Adrenal gland (tissue), 12 donors: Measurements from ENCODE around the gene RASSF10. TPM values are rescaled to one million over a fixed set of nuclear protein-coding genes. Genes with fewer than 3 reads are reported as not detected.

Experiments used
- DNase-seq, 7 donors: peaks; one replicate each; pipeline ENCODE4 v3.0.0-alpha.2; 2019 to 2020
- H3K27ac ChIP-seq, 5 donors: fragments of 200-600 bp; sonication (generic) in 4 of 5; 1 replicate in 3 of 5; 2 replicates in 2 of 5; pipeline versions ENCODE4 v1.5.1 to v1.8.0; 2016 to 2020; ENCODE audit warnings: mild to moderate bottlenecking in 1 of 5
- H3K27me3 ChIP-seq: fragments of 200-600 bp; 2 replicates; pipeline ENCODE4 v1.8.0; 2021
- H3K36me3 ChIP-seq, 2 donors: fragments of 200-600 bp; replicated peaks in 1 of 2; 1 replicate in 1 of 2; 2 replicates in 1 of 2; pipeline versions ENCODE4 v1.5.1 to v1.8.0; 2018 to 2022
- H3K4me1 ChIP-seq, 2 donors: fragments of 200-600 bp; replicated peaks in 1 of 2; 1 replicate in 1 of 2; 2 replicates in 1 of 2; pipeline versions ENCODE4 v1.5.1 to v1.8.0; 2018 to 2021
- H3K4me3 ChIP-seq, 4 donors: fragments of 200-600 bp; sonication (generic) in 3 of 4; one replicate each; pipeline ENCODE4 v1.5.1; 2016 to 2018
- H3K9me3 ChIP-seq, 3 donors: fragments of 200-600 bp; sonication (generic) in 1 of 3; replicated peaks in 1 of 3; 1 replicate in 2 of 3; 2 replicates in 1 of 3; pipeline versions ENCODE4 v1.5.1 to v1.8.0; 2016 to 2021
- CTCF ChIP-seq, 6 experiments: fragments of 450-650 bp in 4 of 6; fragments of 200-600 bp in 2 of 6; sonication (generic) in 1 of 6; IDR thresholded peaks; 1 replicate in 5 of 6; 2 replicates in 1 of 6; pipeline versions ENCODE4 v1.5.1 to v1.8.0; 2016 to 2021; ENCODE audit warnings: antibody characterized with exemption in 6 of 6, mild to moderate bottlenecking in 2 of 6, moderate library complexity in 1 of 6
- POLR2A ChIP-seq, 2 donors: fragments of 450-650 bp; IDR thresholded peaks; one replicate each; pipeline ENCODE4 v1.6.1; 2017; ENCODE audit warnings: antibody characterized with exemption in 2 of 2, mild to moderate bottlenecking in 2 of 2, moderate library complexity in 1 of 2
- WGBS, 4 donors: extraction: QIAGEN DNeasy Blood & Tissue Kit in 2 of 4; methylation state at CpG; one replicate each; pipeline versions ENCODE4 v1.1.5 to v1.1.7; 2013 to 2017; 5-methylcytosine and 5-hydroxymethylcytosine counted together
- intact Hi-C, 2 donors: fragments of 100-400 bp; cut with DNase I; formaldehyde crosslinking; loops; one replicate each; pipeline versions ENCODE4 v1.14.1 to v1.15.0; 2022 to 2023
- polyA plus RNA-seq, 3 donors: library from polyadenylated mRNA; stranded (reverse); fragments of 200-250 nt in 2 of 3; fragments of 350-450 nt in 1 of 3; fragmentation: Illumina TruSeq in 1 of 3; extraction: RNeasy Lipid Tissue Mini Kit (QIAGEN cat#74804) in 1 of 3; gene quantifications; one replicate each; pipeline ENCODE4 v1.2.3, GENCODE V29; 2013 to 2014
- total RNA-seq, 9 donors: library from RNA; depleted of rRNA in 4 of 9; stranded (reverse); fragments of >200 nt in 4 of 9; fragments of 120-200 nt in 1 of 9; fragmentation: NEBNext Ultra II Directional in 1 of 9; extraction: Animal tissue kit (Norgen Biotek cat#: 25700) in 1 of 9; gene quantifications; one replicate each; pipeline versions ENCODE4 v1.1.0 to v1.2.4, GENCODE V29; 2013 to 2023
- donor health status: healthy with polysubstance abuse.
- donor health status: Bipolar disorder and iron deficiency.
- donor health status: DM: yes; HTN: yes; CAD: no.
- donor health status: DM: no; HTN: no; CAD: no.
- donor health status: DM: no; HTN: no; CAD: no.
- donor health status: DM: yes; HTN: yes; CAD: no.

The RASSF10 gene
- total and polyA plus RNA-seq, 12 donors = 0.07 TPM; not detected in 11

- H3K4me1 ChIP-seq = no peaks in the 10 kb centered on the region
- H3K4me3 ChIP-seq = no peak overlapping the region
- DNase-seq = no peak
- no peak for TF ChIP-seq CTCF (IDR thresholded peaks at IDR 0.05)
- no peak for TF ChIP-seq POLR2A (IDR thresholded peaks at IDR 0.05)
- no peaks in the 10 kb centered on the region for H3K36me3 ChIP-seq
- H3K27me3 ChIP-seq = peaks cover 6% of the 10 kb centered on the region
- intact Hi-C loops = no loop called here
- H3K27ac ChIP-seq = no peak overlapping the region
- no peaks in the 10 kb centered on the region for H3K9me3 ChIP-seq
Observed at GRCh38 chr11:13031349-13031748, 22.2 kb downstream of the RASSF10 start.

- H3K9me3 ChIP-seq = no peaks in the 10 kb centered on the region
- TF ChIP-seq CTCF (IDR thresholded peaks at IDR 0.05) = no peak
- no peak for TF ChIP-seq POLR2A (IDR thresholded peaks at IDR 0.05)
- intact Hi-C loops = no loop called here
- WGBS, 4 donors = 73 to 88% (median 86%) methylated on average over 4 of the region's 4 CpGs
- no peak overlapping the region for H3K27ac ChIP-seq
- DNase-seq = no peak
- H3K4me3 ChIP-seq = no peak overlapping the region
- H3K4me1 ChIP-seq = no peaks in the 10 kb centered on the region
- H3K36me3 ChIP-seq = no peaks in the 10 kb centered on the region
- peaks cover 11% of the 10 kb centered on the region for H3K27me3 ChIP-seq
Observed at GRCh38 chr11:13033760-13034533, 24.8 kb downstream of the RASSF10 start.

- Histone ChIP-seq H3K4me1 (no peaks in the 10 kb centered on the region), H3K36me3 (no peaks in the 10 kb centered on the region), H3K27ac (no peak overlapping the region), H3K27me3 (peaks cover 11% of the 10 kb centered on the region), H3K9me3 (no peaks in the 10 kb centered on the region), H3K4me3 (no peak overlapping the region)
- WGBS, 4 donors = 84 to 88% (median 87%) methylated on average over 4 of the region's 4 CpGs
- intact Hi-C loops = no loop called here
- no peak for TF ChIP-seq POLR2A (IDR thresholded peaks at IDR 0.05)
- no peak for TF ChIP-seq CTCF (IDR thresholded peaks at IDR 0.05)
- no peak for DNase-seq
Observed at GRCh38 chr11:13035711-13036110, 26.6 kb downstream of the RASSF10 start.

- no peaks in the 10 kb centered on the region for H3K9me3 ChIP-seq
- H3K27ac ChIP-seq = no peak overlapping the region
- H3K4me3 ChIP-seq = no peak overlapping the region
- no peaks in the 10 kb centered on the region for H3K4me1 ChIP-seq
- DNase-seq = no peak
- no peaks in the 10 kb centered on the region for H3K36me3 ChIP-seq
- intact Hi-C loops = no loop called here
- H3K27me3 ChIP-seq = peaks cover 11% of the 10 kb centered on the region
- TF ChIP-seq CTCF (IDR thresholded peaks at IDR 0.05) = no peak
- no peak for TF ChIP-seq POLR2A (IDR thresholded peaks at IDR 0.05)
Observed at GRCh38 chr11:13036235-13036634, 27.1 kb downstream of the RASSF10 start.
